ENCODE results near the gene SRGAP2.
"Not testable (repeated sequence)": the region's sequence is repeated elsewhere in the genome, so short reads cannot be mapped to it uniquely, and the experiment has no call there.

SRGAP2 gene

DNA sequence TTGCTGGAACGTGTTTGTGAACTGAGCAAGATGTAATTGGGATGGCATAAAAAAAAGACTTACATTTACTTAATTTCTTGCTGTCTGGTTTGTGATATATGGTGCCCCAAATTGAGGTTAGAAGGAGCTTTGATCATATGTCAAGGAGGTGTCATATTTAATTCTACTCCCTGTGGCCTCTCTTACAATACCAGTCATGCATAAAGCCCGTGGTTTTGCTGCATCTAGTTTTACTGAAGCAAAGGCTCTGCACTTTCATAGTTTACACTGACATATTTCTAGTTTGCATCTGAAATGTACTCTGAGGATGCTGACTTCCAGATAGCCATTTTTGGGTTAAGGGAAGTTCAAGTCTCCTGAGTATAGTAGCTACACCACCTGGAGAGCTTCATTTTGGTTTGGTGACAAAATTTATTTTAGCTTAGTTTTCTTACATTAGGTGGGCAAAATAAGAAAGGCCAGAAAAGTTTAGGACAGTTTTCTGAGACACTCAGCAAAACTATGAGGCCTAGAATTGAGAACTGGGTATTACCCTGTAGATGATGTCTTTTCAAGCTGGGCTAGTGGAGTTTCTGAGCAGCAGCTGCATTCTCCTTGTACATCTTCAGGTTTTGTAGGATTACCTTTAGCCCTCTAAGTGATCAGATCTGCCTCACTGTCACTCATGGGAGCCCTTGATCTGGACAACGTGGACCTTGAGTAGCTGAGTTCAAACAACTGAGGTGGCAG, 47.8 kb downstream of the SRGAP2 start:
- not testable (repeated sequence) for DNase-seq (ENCODE audit: low read depth in 2 of 2)

DNA sequence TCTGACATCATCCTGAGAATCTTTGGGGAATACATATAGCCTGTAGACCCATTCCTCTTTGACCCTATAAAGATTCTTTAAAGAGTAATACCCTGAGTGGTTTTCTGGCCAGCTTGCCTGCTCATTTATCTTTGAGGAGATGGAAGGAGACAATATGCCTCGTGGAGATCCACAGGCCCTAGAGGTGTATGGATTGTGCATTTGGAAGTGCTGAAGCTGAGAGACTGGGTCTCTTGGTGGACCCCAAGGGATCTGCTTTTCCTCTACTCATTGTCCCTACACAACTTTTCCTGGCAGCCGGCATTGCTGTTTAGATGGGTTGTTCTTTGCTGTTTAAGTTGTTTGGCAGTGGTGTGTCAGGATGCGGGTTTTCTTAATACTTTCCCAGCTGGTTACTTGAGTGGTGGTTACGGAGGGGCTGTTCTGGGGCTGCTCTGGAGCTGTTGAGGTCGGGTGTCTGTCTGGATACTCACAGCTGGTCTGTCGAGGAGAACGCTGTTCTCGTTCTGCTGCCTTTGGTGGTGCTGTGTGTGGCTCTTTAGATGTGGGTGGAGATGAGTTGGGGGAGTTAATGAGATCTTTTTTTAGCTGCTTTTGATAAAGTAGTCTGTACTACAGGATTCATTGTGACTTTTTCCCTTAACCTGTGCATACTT, 49.5 kb downstream of the SRGAP2 start:
- not testable (repeated sequence) for DNase-seq (ENCODE audit: low read depth in 2 of 2)
